HG03103 (cell line): ENCODE results near the gene P4HTM.

Experiments
- ATAC-seq: cut with Tn5 transposase; IDR thresholded peaks from one replicate; pipeline ENCODE4 v1.9.1; 2021; ENCODE audit warnings: low read depth; ENCODE audit not compliant: unreplicated experiment

P4HTM gene

DNA sequence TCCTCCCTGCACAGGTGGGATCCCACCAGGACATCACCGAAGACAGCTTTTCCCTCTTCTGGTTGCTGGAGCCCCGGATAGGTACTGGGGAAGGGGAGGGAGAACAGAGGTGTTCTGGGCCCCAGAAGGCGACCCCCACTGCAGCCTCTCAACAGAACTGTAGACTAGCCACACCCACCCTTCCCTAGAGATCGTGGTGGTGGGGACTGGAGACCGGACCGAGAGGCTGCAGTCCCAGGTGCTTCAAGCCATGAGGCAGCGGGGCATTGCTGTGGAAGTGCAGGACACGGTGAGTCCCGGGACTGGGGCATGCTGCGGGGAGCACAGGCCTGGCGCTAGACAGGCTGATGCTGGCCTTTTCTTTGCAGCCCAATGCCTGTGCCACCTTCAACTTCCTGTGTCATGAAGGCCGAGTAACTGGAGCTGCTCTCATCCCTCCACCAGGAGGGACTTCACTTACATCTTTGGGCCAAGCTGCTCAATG, 32.7 kb downstream of the P4HTM start:
- ATAC-seq: no peak

DNA sequence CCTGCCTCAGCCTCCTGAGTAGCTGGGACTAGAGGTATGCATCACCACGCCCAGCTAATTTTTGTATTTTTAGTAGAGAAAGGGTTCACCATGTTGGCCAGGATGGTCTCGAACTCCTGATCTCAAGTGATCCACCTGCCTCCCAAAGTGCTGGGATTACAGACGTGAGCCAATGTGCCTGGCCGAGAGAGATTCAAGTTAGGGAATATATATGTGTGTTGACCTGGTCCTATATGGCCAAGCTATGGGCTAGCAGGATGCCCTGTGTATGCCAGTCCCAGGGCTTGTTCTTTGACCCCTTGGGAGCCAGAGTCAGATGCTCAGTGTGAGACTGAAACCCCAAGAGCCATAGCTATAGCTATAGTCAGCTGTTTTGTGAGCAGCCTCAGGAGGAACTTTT, 33.7 kb downstream of the P4HTM start:
- no peak for ATAC-seq

DNA sequence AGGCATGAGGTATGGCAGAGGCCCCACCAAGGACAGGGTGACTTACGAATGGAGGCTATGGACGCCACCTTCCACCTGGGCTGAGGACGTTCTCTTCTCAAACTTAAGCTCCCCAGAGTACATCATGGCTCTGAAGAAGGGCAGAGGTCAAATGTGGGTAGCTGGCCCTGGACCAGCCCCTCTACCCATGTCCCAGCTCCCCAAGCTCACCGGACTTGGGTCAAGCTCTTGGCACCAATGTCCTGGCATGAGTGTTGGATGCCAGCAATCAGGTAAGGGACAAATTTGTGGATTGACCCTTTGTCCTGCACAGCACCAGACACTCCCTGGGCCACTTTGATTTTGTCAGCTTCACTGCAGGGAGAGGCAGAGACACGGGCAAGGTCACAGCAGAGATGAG, 34.4 kb downstream of the P4HTM start:
- no peak for ATAC-seq

DNA sequence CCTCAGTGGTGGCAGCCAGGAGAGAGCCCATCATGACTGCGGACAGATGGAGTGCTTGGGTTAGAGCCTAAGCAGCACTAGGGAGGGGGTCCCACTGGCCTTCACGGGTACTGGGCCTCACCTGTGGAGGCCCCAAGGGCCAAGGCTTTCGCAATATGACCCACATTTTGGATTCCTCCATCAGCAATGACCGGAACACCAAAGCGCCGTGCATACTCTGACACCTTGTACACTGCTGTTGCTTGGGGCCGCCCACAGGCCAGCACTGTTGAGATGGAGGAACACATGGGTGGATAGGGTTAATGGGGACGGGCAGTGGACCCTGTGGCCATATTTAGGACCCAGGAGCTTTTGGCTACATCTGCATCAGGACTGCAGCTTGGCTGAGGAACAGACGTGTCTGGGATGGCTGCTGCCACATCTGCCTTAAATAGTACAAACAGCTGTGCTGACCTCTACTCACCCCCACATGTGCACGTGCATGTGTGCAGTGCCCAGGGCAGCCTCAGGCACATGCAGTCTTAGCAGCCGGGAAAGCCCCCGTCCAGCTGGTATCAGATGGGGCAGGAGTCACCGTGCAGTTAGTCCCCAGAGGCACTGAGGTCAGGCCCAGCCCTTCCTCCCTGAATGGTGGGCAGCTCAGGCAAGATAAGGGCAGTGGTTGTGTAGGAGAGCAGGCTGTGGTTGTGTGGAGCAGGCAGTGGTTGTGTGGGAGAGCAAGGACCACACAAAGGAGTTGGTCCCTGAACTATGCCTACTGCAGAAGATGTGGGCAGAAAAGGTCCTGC, 35.2 kb downstream of the P4HTM start:
- no peak for ATAC-seq

DNA sequence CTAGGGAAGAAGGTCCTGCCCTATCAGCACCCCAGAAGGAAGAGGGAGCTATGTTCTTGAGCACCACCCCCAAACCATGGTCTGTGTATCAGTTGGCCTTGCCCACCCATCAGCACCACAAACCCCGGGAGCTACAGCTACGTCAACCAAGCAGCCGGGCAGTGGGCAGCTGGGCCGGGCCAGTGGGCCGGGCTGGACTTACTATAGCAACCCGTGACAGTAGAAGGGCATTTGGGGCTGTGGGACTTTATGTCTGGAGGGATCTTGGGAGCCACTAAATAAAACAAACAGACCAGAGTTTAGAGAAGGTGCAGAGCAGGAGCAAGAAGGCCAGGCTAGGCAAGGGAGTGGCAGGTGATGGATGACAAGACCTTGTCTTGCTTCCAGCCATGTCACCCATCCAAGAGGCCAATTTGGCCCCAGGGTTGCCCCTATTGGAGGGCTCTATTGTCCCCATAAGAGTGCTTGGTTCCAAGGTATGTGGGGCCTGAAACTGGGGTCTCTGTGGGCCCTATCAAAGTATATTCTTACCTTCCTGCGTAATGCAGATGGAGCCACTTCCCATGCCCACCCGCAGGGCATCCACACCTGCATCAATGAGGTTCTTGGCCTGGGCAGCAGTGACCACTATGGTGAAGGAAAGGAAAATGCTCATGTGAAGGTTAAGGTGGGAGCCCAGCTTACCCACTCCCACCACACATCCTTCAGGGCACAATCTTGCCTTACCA, 35.9 kb downstream of the P4HTM start:
- no peak for ATAC-seq

DNA sequence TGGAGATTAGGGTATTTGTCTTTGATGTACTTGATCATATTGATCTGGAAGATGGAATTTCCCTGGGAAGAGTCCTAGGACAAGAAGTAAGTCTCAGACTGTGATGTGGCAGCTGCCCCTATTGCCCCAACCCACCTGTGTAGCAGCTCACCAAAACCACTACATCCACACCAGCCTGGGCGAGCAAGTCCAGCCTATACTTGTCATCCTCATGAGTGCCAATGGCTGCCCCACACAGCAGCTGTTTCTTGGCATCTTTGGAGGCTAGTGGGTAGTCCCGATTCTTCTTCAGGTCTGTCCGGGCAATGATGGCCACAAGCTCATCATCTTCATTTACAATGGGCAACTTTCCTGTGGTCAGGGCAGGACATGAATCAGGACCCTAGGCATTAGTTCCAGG, 36.5 kb downstream of the P4HTM start:
- ATAC-seq: no peak

DNA sequence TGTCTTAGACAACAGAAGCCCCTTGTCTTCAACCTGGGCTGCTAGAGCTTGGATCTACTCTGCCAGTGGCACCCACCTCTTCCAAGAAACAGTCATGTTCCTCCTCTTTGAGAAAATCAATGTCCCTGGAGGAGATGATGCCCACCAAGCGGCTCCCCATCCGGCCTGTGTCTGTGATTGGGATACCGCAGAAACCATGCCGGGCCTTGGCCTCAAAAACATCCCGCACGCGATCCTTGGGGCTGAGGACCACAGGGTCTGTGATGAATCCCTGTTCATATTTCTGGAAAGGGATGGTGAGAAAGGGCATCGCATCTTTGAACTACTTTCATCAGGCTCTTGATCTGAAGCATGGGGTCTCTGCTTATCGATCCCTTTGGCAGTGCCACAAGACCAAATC, 37.6 kb downstream of the P4HTM start:
- ATAC-seq: no peak

DNA sequence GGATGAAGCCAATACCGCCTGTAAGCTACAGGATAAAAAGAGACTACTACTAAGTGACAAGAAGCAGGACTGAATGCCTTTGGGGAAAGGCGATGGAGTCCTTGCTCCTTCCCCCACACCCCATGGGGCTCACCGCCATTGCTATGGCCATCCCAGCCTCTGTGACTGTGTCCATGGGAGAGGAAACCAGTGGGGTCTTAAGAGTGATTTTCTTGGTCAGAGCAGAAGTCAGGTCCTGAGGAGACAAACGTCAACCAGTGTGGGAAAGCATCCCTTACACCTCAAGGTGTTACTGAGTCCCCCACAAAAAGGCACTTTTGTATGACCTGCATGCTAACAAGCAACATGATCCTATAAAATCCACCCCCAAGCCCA, 38.2 kb downstream of the P4HTM start:
- ATAC-seq: no peak

DNA sequence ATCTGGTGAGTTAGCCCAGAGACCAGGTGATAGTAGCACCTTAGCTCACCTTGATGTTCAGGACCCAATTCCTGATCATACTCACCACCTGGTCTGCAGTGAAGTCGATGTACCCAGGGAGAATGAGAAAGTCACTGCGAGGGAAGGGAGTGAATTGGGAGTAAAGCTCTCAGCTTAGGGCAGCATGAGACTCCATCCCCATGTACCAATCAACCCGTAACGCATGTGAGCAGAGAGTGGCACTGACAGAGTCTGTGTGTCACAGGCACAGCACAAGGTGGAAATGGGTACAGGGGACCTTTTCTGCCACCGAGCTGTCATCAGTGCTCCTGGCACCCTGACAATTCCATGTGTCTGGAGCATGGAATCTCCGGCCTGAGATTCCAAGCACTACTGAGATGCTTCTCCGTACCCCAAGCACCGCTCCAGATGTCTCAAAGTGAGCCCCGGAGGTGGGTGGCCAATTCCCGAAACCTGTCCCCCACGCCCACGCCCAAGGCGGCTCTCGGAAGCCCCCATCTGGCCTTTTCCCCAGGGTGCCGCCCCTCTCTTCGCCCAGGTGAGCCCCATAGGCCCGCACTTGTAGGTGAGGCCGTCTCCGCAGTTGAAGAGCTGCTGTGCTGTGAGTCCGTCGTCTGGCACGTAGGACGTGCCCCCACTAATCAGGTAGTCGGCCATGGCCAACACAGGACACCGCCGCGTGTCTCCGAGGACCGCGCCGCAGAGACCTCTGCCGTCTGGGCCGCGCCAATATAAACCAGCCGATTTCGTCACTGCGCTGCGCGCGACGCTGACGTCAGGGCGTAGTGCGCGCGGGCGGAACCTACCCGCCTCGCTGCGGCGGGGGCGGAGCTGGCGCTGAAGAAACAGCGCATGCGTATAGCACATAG, 38.9 kb downstream of the P4HTM start, which contains the start of gene IMPDH2:
IMPDH2 (minus strand) TSS at position 726 of the 890 bp plus-strand sequence; CDS start at position 678, 48 bp downstream.
- peak; percentile 75 for ATAC-seq

DNA sequence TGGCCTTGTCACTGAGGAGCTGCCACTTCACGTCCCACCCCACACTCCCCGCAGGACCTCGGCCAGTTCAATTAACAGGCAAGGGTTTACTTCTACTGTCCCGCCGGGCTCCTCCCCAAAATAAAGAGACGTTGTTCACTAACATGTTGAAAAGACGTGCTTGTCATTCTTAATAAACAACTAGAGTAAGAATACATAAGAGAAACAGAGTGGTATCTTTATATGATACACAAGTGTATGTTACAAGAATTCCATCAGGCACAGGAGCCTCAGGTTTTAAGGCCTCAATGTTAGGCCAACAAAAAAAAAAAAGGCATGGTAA, 39.5 kb downstream of the P4HTM start:
- ATAC-seq: no peak

DNA sequence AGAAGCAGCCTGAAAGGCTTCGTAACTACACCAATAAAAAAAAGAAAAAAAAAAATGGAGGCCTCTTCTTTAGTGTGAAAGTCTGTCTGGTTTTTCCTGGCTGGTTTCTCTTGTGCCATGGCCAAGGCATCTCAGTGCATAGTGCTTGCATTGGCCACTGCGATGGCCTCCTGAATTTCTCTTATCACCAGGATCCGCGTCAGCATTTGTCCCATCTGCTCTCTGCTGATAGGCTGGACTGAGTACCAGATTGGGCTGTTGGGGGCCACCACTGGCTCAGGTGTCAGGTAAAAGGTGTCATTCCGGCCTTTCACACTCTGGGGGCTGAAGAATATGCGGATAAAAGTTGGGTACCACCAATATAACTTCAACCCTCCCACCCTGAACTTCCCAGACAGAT, 40.3 kb downstream of the P4HTM start:
- no peak for ATAC-seq

DNA sequence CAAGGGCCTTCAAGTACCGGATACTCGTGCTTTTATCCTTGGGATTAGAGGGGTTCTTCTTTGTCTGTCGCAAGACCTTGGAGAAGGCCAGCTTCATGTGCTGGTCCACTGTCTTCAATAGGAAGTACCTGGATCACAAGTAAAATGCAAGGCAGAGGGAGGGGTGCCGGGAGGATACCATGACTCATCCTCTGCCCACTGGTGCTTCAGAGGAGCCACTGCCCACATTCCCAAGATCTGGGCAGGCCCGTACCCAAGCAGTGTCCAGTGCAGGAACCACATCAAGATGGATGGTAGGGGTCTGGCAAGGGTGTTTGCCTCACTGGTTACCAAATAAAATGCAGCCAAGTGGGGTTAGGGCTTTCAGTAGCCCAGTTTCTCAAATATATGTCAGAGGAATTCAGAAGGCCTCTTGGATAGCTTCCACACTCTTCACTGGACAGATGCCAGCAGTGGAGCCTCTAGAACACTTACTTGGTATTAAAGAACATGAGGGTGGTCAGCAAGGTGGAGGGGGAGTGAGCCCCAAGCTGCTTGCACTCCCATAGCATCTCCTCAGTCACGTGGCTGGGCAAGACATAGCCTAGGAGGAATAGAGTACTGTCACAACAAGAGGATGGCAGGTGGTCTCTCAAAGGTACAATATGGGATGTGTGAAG, 42.7 kb downstream of the P4HTM start:
- no peak for ATAC-seq

DNA sequence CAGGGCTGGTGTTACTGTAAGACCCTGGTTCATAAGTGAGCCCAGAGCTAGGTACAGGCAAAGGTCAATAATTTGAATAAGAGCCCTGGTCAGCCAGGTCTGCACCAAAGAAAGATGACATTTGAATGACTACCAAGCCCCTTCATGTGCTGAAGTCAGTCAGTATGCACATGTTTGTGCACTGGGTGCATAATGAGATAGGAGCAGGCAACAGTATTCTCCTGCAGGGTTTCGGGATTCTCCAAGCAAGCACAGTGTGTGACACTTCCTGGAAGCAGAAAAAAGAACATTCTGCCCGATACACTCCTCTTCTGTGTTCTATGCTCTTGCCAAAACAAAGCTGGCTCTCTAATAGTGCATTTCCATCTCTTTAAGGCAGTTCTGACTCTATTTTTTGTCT, 44.6 kb downstream of the P4HTM start:
- no peak for ATAC-seq

DNA sequence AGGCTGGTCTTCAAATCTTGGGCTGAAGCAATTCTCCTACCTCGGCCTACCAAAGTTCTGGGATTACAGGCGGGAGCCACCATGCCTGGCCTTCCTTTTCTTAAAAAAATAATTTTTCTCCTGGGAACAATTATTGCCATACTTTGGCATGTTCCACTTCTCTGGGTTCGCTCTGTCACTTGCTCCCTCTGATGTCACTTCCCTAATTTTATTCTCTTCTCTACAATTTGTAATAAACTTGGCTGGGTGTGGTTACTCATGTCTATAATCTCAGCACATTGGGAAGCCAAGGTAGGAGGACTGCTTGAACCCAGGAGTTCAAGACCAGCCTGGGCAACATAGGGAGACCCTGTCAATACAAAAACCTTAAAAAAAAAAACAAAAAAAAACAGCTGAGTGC, 45.2 kb downstream of the P4HTM start:
- ATAC-seq: no peak

DNA sequence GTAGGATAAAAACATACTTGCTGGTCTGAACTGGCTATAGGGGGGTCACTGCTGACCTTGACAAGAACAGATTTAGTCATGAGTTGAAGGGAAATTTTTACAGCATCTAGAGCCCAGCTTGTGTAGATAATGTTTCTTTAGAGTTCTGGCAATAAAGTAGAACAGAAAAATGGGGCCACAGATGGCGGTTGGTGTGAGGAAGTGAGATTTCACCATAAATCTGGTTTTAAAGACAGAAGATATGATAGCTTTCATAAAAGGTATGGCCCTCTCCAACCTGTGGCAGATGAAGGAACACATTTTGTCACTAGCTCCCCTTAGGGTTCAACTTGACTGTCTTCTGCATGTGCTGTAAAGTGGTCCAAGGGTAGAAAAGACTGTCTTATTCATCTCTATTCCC, 63.5 kb downstream of the P4HTM start:
- no peak for ATAC-seq

DNA sequence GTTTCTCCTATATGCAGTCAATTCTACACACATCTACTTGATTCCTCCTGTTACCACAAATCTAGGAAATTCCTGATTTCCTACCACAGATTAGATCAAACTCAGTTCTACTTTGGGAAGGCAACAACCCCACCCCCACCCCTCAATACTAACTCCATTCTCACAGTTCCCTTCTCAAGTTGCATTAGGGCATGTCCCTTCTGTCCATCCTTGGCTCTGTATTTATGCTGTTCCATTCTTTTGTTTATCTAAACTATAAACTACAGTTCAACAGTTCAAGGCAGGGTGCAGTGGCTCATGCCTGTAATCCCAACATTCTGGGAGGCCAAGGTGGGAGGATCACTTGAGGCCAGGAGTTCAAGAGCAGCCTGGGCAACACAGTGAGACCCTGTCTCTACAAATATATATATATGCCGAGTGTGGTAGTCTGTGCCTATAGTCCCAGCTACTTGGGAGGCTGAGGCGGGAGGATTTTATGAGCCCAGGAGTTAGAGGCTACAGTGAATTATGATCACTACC, 64.4 kb downstream of the P4HTM start:
- no peak for ATAC-seq
